IPS DF 6.9 (cell line): ENCODE measurements around the gene GVQW3.
"Not testable (repeated sequence)": the region's sequence is repeated elsewhere in the genome, so short reads cannot be mapped to it uniquely, and the experiment has no call there.

ENCODE experiments used
- DNase-seq: peaks from one replicate; pipeline ENCODE4 v3.0.0-alpha.2; 2013; ENCODE audit warnings: low read depth, low spot score
- H3K27ac ChIP-seq: one replicate; pipeline ENCODE4 v1.5.1; 2013; ENCODE audit warnings: low read length, control low read depth
- H3K27me3 ChIP-seq: 2 replicates; pipeline ENCODE4 v1.6.1; 2013; ENCODE audit warnings: mild to moderate bottlenecking, low read length; ENCODE audit not compliant: control insufficient read depth, insufficient read depth
- H3K36me3 ChIP-seq: 2 replicates; pipeline ENCODE4 v1.6.1; 2013; ENCODE audit warnings: low read length; ENCODE audit not compliant: control insufficient read depth, insufficient read depth
- H3K4me1 ChIP-seq: 2 replicates; pipeline ENCODE4 v1.6.1; 2013; ENCODE audit warnings: low read length; ENCODE audit not compliant: control insufficient read depth, insufficient read depth
- H3K4me3 ChIP-seq: 2 replicates; pipeline ENCODE4 v1.5.1; 2013; ENCODE audit warnings: mild to moderate bottlenecking, low read length
- H3K9me3 ChIP-seq: 2 replicates; pipeline ENCODE4 v1.6.1; 2013; ENCODE audit warnings: low read length, inconsistent platforms; ENCODE audit not compliant: control insufficient read depth, insufficient read depth
- WGBS: extraction: QIAGEN DNeasy Blood & Tissue Kit; methylation state at CpG from one replicate; pipeline ENCODE4 v1.1.7; 2013; ENCODE audit warnings: mixed read lengths, missing lambda C conversion rate; ENCODE audit not compliant: insufficient read length, insufficient coverage; 5-methylcytosine and 5-hydroxymethylcytosine counted together

The GVQW3 gene

DNA sequence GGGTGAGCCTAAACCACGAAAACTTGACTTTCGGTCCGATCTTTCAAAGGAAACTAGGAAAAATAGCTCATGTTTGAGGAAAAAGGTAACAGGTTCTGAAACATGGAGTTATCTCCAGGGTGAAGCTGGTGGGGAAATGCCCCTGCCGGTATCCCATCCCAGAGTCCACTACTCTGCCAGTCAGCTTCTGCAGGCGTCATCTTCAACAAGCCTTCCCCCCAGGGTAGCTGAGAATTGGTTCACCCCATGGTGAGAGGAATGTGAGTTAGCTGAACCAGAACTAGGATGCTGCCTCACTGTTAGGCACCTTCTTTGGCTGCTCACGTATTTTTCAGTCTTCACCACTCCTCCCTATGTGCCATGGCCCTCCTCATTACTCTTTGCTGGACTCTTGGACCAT is 1.1 kb downstream of the GVQW3 start:
- Histone ChIP-seq H3K9me3 (no peaks in the 10 kb centered on the region), H3K36me3 (no peaks in the 10 kb centered on the region), H3K27ac (no peak overlapping the region), H3K27me3 (no peaks in the 10 kb centered on the region), H3K4me3 (no peak overlapping the region), H3K4me1 (peaks cover 6% of the 10 kb centered on the region)
- no CpG with 5 or more reads among the region's 6 CpGs for WGBS
- no peak for DNase-seq

DNA sequence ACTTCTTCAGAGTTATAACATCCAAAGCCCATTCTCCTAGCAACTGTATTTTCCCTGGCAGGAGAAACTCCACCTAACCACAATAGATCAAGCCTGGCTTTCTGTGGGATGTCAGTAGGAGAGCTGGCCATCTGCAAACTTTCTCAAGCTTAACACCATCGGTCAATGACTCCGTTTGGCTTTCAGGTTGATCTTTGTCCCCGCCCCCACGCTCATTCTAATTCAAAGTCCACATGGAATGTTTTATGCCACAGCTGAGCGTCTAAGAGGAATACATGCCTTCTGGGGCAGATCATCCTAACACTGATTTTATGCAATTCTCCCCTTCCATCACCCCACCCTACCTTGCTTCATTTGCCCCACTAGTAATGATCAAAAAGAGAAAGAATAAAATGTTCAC is 4.8 kb downstream of the GVQW3 start:
- Histone ChIP-seq H3K27ac (no peak overlapping the region), H3K4me3 (no peak overlapping the region), H3K9me3 (no peaks in the 10 kb centered on the region), H3K4me1 (peaks cover 6% of the 10 kb centered on the region), H3K36me3 (no peaks in the 10 kb centered on the region), H3K27me3 (no peaks in the 10 kb centered on the region)
- no peak for DNase-seq
- no CpG with 5 or more reads among the region's 5 CpGs for WGBS

DNA sequence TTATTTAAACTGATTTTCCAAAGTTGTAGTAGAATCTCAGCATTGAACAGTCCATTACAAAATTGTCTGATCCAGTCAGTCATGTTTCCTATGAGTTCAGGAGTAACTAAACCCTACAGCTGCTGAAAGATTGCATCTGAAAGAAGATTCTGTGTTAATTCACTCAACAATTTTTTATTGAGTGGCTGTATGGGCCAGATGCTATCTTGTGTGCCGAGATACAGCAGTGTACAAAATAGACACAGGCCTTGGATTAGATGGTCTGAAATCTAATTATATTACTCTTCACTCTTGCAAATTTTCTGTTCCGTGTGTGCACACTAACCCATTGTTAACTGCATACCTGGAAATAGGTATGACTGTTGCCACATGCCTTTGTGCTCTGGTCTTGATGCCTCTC is 7.3 kb downstream of the GVQW3 start:
- H3K36me3 ChIP-seq: no peaks in the 10 kb centered on the region
- H3K9me3 ChIP-seq: no peaks in the 10 kb centered on the region
- H3K27ac ChIP-seq: no peak overlapping the region
- no peak for DNase-seq
- no peaks in the 10 kb centered on the region for H3K27me3 ChIP-seq
- WGBS: no CpG with 5 or more reads among the region's 2 CpGs
- no peak overlapping the region for H3K4me3 ChIP-seq
- no peaks in the 10 kb centered on the region for H3K4me1 ChIP-seq

DNA sequence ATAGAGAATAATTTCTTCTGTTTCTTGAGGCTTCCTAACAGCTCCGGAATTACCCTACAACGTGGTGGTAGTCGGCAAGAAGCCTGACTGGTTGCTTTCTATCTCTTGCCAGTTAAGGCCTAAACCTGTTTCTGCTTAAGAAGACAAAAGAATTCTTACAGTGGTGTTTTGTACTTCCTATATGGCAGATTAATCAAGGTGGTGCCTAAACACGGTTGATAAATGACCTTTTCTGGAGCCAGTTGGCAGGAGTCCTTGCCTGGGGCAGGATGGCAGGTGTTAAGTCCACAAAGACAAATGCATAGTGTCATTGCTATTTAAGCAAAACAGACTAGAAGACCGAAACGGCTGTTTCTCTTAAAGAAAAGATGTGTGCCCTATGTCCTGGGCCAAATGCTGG is 9.9 kb downstream of the GVQW3 start:
- H3K27ac ChIP-seq: no peak overlapping the region
- no peaks in the 10 kb centered on the region for H3K36me3 ChIP-seq
- H3K27me3 ChIP-seq: no peaks in the 10 kb centered on the region
- DNase-seq: no peak
- H3K9me3 ChIP-seq: no peaks in the 10 kb centered on the region
- no CpG with 5 or more reads among the region's 6 CpGs for WGBS
- no peak overlapping the region for H3K4me3 ChIP-seq
- H3K4me1 ChIP-seq: no peaks in the 10 kb centered on the region

DNA sequence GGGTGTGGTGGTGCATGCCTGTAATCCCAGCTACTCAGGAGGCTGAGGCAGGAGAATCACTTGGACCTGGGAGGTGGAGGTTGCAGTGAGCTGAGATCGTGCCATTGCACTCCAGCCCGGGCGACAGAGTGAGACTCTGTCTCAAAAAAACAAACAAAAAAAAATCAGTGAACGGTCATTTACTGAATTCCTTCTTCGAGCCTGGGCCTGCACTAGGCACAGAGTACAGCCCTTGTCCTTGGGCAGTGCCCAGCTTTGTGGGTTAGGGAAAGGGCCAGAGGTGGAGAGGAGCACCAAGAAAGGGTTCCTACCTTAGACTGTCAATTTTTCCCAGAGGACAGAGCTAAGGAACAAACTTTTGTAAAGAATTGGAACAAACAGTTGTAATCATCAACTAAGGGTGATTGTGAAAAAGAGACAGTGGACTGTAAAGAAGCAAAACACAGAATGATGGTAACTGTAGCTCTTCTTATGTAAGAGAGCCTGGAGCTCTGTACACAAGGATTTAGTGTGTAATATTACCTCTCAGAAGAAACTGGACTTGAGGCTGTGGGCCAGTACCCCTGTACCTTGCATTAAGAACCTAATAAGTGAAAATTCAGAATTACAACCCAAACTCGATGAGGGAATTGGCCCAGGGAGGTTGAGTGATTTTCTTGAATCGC is 10.8 kb downstream of the GVQW3 start:
- no peak for DNase-seq
- Histone ChIP-seq H3K27ac (no peak overlapping the region), H3K27me3 (no peaks in the 10 kb centered on the region), H3K4me3 (no peak overlapping the region), H3K4me1 (no peaks in the 10 kb centered on the region), H3K36me3 (no peaks in the 10 kb centered on the region), H3K9me3 (no peaks in the 10 kb centered on the region)
- WGBS: no CpG with 5 or more reads among the region's 7 CpGs

DNA sequence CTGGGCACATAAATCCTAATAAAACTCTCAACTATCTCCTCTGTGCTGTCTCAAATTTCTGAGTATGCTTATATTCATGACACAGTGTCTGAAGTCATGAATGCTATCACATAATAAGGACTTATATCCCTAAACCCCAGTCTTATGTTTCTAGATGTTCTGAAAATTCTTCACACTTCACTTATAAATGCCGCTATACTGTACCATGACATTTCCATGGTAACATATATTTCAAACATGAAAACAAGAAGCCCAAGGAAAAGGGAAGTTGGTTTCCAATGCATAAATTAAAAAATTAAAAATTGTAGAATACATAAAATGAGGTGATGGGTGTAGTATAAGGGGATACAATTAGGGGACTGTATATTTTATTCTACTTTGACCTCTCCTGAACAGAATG is 11.7 kb downstream of the GVQW3 start:
- no peaks in the 10 kb centered on the region for H3K36me3 ChIP-seq
- no peak overlapping the region for H3K4me3 ChIP-seq
- WGBS: no CpG with 5 or more reads among the region's 1 CpG
- no peak overlapping the region for H3K27ac ChIP-seq
- no peak for DNase-seq
- no peaks in the 10 kb centered on the region for H3K9me3 ChIP-seq
- no peaks in the 10 kb centered on the region for H3K27me3 ChIP-seq
- H3K4me1 ChIP-seq: no peaks in the 10 kb centered on the region

DNA sequence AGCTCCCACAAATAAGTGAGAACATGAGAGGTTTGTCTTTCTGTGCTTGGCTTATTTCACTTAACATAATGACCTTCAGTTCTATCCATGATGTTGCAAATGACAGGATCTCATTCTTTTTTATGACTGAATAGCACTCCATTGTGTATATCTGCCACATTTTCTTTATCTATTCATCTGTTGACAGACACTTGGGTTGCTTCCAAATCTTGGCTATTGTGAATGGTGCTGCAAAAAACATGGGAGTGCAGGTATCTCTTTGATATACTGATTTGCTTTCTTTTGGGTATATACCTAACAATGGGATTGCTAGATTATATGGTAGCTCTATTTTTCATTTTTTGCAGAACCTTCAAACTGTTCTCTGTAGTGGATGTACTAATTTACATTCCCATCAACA is 13.3 kb downstream of the GVQW3 start:
- no peak for DNase-seq
- Histone ChIP-seq H3K27ac (no peak overlapping the region), H3K36me3 (no peaks in the 10 kb centered on the region), H3K4me3 (no peak overlapping the region), H3K4me1 (no peaks in the 10 kb centered on the region), H3K27me3 (no peaks in the 10 kb centered on the region), H3K9me3 (no peaks in the 10 kb centered on the region)

DNA sequence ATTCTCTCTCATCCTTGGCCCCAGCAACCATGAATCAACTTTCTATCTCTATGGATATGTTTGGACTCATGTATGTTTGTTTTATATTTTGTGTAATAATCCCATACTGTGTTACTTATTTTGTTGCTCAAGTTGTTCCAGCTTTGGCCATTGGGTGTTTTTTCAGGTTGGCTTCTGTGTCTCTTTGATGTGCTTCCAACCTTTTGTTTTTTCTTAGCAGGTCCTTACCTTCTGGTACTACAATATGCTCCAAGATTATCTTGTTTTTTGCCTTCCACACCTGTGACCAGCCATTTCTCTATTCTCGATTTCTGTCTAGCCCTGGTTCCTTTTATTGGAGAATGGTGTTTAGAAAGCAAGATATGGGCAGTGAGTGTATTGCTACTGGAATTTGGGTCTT is 14.2 kb downstream of the GVQW3 start:
- H3K4me1 ChIP-seq: no peaks in the 10 kb centered on the region
- no peak for DNase-seq
- no peak overlapping the region for H3K27ac ChIP-seq
- H3K36me3 ChIP-seq: no peaks in the 10 kb centered on the region
- no peaks in the 10 kb centered on the region for H3K9me3 ChIP-seq
- no peaks in the 10 kb centered on the region for H3K27me3 ChIP-seq
- no CpG with 5 or more reads among the region's 1 CpG for WGBS
- no peak overlapping the region for H3K4me3 ChIP-seq

DNA sequence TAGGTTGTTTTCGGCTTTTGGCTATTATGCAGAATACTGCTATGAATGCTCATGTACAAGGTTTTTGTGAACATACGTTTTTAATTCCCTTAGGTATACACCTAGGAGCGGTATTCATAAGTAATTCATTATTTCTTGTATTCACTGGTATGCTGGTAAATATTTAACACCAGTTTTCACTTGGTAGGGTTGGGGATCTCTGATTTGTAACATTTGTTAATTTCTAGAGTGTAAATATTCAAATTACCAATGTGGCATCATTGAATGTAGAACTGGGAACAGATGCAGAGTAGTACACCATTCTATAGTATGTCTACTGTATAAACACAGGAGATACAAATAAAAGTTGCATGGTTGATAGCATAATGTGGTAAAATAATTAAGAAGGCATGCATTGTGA is 16.3 kb downstream of the GVQW3 start:
- no peaks in the 10 kb centered on the region for H3K27me3 ChIP-seq
- WGBS: no CpG with 5 or more reads among the region's 3 CpGs
- H3K27ac ChIP-seq: no peak overlapping the region
- no peaks in the 10 kb centered on the region for H3K4me1 ChIP-seq
- DNase-seq: no peak
- H3K9me3 ChIP-seq: no peaks in the 10 kb centered on the region
- H3K4me3 ChIP-seq: no peak overlapping the region
- no peaks in the 10 kb centered on the region for H3K36me3 ChIP-seq

DNA sequence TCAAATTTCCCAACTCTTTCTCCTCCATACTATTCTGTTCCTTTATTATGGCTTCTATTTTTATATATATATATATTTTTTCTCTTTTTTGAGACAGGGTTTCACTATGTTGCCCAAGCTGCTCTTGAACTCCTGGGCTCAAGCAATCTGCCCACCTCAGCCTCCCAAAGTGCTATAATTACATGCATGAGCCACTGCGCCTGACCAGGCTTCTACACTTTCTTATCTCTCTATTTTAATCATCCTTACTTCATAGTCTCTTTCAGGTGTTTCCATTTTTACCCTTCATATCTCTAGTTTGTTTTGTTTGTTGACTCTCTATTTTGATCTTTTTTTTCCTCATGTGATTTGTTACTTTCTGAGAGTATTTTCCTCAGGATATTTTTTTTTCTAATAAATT is 19.8 kb downstream of the GVQW3 start:
- H3K4me1 ChIP-seq: no peaks in the 10 kb centered on the region
- WGBS: no CpG with 5 or more reads among the region's 1 CpG
- DNase-seq: no peak
- no peaks in the 10 kb centered on the region for H3K27me3 ChIP-seq
- H3K4me3 ChIP-seq: no peak overlapping the region
- H3K27ac ChIP-seq: no peak overlapping the region
- H3K36me3 ChIP-seq: no peaks in the 10 kb centered on the region
- no peaks in the 10 kb centered on the region for H3K9me3 ChIP-seq

DNA sequence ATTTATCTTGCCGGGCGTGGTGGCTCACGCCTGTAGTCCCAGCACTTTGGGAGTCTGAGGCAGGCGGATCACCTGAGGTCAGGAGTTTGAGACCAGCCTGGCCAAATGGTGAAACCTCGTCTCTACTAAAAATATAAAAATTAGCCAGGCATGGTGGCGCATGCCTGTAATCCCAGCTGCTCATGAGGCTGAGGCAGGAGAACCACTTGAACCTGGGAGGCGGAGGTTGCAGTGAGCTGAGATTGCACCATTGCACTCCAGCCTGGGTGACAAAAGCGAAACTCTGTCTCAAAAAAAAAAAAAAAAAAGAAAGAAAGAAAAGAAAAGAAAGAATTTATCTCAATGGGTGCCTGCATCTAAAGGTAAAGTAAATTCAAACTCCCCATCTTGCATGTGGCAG is 20.4 kb downstream of the GVQW3 start:
- H3K27ac ChIP-seq, DNase-seq, H3K9me3 ChIP-seq, H3K4me3 ChIP-seq, H3K27me3 ChIP-seq, H3K36me3 ChIP-seq, H3K4me1 ChIP-seq: not testable (repeated sequence)
- no CpG with 5 or more reads among the region's 8 CpGs for WGBS
